Adipose tissue (tissue), 3 donors: ENCODE data around the gene CTNNA2. TPM values are rescaled to one million over a fixed set of nuclear protein-coding genes. Genes with fewer than 3 reads are reported as not detected.

Experiments used
- H3K27ac ChIP-seq: one replicate; pipeline ENCODE4 v1.5.1; 2013; ENCODE audit warnings: low read depth, low read length
- whole genome bisulfite sequencing, 3 donors: extraction: QIAGEN DNeasy Blood & Tissue Kit; methylation state at CpG; one replicate each; pipeline ENCODE4 v1.1.7; 2013; 5-methylcytosine and 5-hydroxymethylcytosine counted together
- polyA plus RNA-seq, 3 donors: library from polyadenylated mRNA; stranded (reverse); fragments of 200-250 nt; gene quantifications; one replicate each; pipeline ENCODE4 v1.2.3, GENCODE V29; 2013
- donor health status: healthy with polysubstance abuse.
- donor health status: Bipolar disorder and iron deficiency.
- donor health status: healthy.

The CTNNA2 gene
- polyA plus RNA-seq, 3 donors = 0.07 to 0.47 TPM; not detected in 1

- WGBS, 3 donors = 88 to 90% (median 90%) methylated on average over 5 of the region's 5 CpGs
- no peak overlapping the region for H3K27ac ChIP-seq
Measured at GRCh38 chr2:79669714-79670113, 156.9 kb downstream of the CTNNA2 start.

DNA sequence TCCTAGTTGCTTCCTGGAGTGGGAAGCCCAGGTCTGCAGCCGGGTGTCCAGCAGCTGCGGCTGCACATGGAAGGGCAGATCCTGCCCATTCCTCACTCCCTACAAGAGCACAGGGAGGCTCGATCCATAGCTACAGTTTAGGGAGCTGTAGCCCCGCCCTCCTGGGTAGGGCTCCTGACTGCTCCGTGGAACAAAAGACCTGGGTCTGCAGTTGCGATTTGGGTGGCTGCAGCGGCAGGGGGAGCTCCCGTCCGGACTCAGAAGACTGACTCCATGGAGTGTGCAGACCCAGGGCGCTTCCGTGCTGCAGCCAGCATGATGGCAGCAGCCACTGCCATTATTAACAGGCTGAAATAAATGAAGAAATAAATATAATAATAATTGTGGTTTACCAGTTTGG lies 157.3 kb downstream of the CTNNA2 start:
- WGBS, 3 donors = 73 to 84% (median 83%) methylated on average over 11 of the region's 11 CpGs
- H3K27ac ChIP-seq = no peak overlapping the region

DNA sequence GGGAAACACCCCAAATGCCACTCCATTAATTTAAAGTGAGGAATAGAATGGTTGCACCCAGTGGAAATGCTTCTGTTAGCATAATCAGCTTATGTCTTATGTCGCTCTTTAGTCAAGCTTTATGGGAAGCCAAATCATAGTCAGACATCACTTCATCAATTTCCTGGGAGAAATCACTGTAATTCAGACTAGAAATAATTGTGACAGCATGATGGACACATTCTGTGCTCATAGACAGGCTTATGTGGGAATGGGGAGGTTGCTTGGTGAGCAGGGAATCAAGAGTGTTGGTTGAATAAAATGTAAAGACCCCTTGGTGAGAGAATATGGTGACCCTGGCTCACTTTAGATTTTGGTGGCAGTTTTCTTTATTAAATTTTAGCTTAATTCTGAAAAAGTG lies 174.0 kb downstream of the CTNNA2 start:
- WGBS, 3 donors = 94 to 95% (median 95%) methylated on average over 1 of the region's 1 CpG
- H3K27ac ChIP-seq = no peak overlapping the region

DNA sequence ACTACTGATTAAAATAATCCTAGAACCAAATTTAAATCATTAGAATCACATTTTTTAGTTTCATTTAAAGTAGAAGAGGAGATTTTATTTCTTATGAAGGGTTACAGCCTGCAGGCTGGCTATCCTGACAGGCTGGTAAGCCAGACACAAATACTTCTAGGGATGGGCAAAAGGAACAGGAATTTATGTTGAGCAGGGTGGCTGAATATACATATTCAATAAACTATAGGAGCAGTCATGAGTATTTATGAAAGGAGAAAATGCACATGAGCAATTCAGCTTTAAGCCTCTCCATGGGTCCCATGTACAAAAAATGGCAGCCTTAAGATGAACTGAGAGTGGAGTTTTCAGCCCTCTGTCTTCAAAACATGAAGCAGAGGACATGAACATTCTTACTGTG lies 182.4 kb downstream of the CTNNA2 start:
- no peak overlapping the region for H3K27ac ChIP-seq

DNA sequence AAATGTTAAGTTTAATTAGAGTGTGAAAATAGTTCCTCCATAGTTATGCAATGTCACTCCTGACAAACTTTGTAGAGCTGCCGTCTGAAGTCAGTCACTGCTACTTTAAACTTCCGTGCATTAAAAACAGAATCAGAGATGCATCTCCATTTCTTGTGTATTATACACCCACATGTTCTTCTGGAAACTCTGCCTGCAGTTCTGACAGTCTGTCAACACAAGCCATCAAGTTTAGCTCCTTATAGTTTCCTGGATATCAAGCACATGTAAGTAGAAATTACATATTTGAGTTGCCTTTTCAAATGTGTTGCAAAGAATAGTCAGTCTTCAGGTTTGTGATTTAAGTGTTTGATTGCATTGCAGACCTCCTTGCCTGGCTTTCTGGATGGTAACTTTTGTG lies 184.3 kb downstream of the CTNNA2 start:
- H3K27ac ChIP-seq = no peak overlapping the region
- 78 to 84% (median 80%) methylated on average over 2 of the region's 2 CpGs for WGBS, 3 donors

- 63 to 71% (median 69%) methylated on average over 3 of the region's 3 CpGs for WGBS, 3 donors
- no peak overlapping the region for H3K27ac ChIP-seq
Measured at GRCh38 chr2:79700651-79701050, 187.8 kb downstream of the CTNNA2 start.

DNA sequence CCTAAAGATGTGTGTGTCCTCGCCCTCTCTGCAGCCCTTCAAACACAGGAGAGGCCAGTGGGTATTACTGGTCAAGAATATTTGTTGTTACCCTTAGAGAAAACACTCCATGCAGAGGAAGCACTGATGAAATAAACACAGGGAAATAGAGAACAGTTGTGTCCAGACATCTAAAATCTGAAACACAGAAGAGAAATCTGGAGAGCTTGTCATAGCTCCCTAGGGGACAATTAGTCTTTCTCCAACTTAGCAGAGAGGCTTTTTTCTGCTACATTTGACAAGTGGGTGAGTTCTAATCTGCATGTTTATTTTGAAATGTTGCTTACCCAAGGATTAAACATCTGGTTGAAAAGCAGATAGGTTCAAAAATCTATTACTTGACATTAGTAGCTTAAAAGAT lies 190.1 kb downstream of the CTNNA2 start:
- WGBS, 3 donors = 38 to 82% (median 52%) methylated on average over 1 of the region's 1 CpG
- no peak overlapping the region for H3K27ac ChIP-seq

DNA sequence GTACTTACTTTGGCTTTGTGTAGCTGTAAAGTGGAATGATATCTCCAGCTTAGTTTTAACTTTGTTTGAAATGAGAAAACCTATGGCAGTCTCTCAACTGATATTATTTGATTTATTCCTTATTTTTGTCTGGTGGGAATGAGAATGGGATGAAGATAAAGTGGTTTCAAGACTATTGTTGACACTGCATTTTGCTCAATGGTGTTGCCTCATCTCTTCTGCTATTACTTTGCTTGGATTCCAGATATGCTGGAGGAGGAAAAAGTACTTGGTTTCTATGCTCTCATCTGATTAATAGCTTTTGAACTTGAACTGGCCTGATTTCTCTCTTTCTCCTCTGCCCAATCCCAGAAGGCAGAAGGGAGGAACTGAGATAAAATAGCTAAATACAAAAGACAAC lies 198.2 kb downstream of the CTNNA2 start:
- H3K27ac ChIP-seq = no peak overlapping the region

- H3K27ac ChIP-seq = no peak overlapping the region
- WGBS, 3 donors = 52 to 65% (median 58%) methylated on average over 4 of the region's 4 CpGs
Measured at GRCh38 chr2:79713131-79713785, 200.4 kb downstream of the CTNNA2 start.

DNA sequence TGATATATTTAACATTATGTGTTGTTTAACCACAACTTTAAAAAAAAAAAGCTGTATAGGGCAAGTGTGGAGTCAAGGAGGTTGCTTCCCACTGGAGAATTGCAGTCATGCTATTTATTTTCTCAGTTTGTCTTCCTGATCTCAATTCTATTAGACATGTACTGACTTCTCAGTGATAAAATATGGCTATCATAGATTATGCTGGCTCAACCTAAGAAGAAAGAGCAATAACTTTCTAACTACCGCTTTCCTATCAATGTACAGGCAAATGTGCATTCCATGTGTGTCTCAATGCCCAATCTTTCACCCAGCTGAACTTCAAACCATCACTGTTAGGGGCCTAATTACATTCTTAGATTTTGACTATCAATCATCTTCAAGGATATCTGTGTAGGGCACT lies 201.4 kb downstream of the CTNNA2 start:
- WGBS, 3 donors = 86 to 90% (median 90%) methylated on average over 1 of the region's 1 CpG
- H3K27ac ChIP-seq = no peak overlapping the region

- 80 to 97% (median 82%) methylated on average over 1 of the region's 1 CpG for WGBS, 3 donors
Measured at GRCh38 chr2:79715338-79715737, 202.5 kb downstream of the CTNNA2 start.

DNA sequence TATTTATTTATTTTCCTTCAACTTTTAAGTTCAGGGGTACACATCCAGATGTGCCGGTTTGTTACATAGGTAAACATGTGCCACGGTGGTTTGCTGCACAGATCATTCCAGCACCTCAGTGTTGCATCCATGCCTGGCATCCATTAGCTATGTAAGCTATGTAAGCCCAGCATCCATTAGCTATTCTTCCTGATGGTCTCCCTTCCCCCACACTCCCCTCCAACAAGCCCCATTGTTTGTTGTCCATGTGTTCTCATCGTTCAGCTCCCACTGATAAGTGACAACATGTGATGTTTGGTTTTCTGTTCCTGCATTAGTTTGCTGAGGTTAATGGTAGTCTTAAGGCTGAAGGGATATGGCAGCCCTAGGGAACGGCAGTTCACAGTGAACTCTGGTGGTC lies 203.4 kb downstream of the CTNNA2 start:
- no peak overlapping the region for H3K27ac ChIP-seq
- 37 to 76% (median 72%) methylated on average over 4 of the region's 4 CpGs for WGBS, 3 donors

More at GRCh38 chr2:79715338-79715737, 202.5 kb downstream of the CTNNA2 start:
- H3K27ac ChIP-seq = no peak overlapping the region

- no peak overlapping the region for H3K27ac ChIP-seq
- WGBS, 3 donors = 69 to 74% (median 73%) methylated on average over 5 of the region's 5 CpGs
Measured at GRCh38 chr2:79717364-79718007, 204.6 kb downstream of the CTNNA2 start.

DNA sequence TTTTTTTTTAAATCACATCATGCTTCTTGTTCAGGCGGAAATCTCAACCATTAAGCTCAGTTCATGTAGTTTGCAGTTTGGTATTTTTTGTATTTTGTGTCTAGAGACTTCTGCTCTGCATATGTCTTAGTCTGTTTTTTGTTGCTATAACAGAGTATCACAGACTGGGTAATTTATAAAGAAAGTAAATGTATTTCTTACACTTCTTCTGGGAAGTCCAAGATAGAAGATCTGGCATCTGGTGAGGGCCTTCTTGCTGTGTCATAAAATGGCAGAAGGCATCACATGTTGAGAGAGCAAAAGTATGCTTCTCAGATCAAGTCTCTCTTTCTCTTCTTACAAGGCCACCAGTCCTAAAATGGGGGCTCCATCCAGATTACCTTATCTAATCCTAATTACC lies 208.2 kb downstream of the CTNNA2 start:
- 85 to 92% (median 90%) methylated on average over 1 of the region's 1 CpG for WGBS, 3 donors
- H3K27ac ChIP-seq = no peak overlapping the region

DNA sequence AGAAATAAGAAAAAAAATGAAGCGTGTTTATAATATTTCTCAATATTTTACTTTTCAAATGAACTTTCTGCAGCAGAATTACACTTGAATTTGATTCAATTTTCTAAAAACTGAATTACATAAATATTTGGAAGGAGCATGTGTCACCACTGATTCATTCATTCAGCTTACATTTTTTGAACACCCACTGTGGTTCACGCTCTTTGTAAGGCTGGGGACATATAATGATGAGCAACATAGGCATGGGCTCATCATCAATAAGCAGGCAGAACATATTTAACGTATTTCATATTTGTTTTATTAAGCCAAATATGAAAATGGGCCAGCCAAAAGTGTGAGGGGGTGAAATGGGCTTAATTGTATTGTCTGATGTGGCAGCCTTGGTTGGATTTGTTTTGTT lies 209.1 kb downstream of the CTNNA2 start:
- no peak overlapping the region for H3K27ac ChIP-seq
- WGBS, 3 donors = 55 to 71% (median 58%) methylated on average over 3 of the region's 3 CpGs

- 57 to 76% (median 57%) methylated on average over 2 of the region's 2 CpGs for WGBS, 3 donors
Measured at GRCh38 chr2:79723830-79724229, 211.0 kb downstream of the CTNNA2 start.

DNA sequence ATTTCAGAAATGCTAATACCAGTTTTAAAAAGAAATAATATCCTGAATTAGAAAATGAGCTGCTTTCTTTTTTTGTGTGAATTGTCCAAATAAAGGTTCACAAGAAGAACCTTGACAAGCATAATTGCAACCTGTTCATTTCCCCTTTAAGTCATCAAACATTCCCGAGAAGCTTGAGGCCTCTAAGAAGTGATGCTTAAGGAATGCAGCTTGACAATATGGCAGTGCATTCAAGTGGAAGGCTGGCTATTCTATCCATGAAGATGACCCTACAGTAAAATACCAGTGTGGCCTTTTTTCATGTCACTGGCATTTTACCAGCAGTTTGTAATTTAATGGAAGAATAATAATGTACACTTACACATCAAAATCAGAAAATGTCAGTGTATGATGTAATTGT lies 216.7 kb downstream of the CTNNA2 start:
- H3K27ac ChIP-seq = no peak overlapping the region
- 78 to 83% (median 80%) methylated on average over 1 of the region's 1 CpG for WGBS, 3 donors

More at GRCh38 chr2:79723830-79724229, 211.0 kb downstream of the CTNNA2 start:
- no peak overlapping the region for H3K27ac ChIP-seq

DNA sequence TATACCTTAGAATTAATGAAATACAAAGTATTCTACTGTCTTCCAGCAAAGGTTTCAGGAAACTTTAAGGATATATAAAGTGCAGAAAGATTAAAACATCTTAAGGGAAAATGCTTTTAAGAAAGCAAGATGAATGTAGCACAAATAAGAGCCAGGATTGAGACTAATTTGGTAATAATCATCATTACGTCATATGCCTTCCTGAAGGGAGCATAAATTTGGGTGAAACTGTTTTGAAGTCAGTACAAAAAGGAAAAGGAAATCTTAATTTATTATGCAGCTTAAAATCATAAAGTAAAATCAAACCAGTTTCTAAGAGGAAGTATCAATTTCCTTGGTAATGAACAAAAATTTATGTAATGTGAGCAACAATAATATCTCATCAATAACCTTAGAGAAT lies 221.7 kb downstream of the CTNNA2 start:
- WGBS, 3 donors = 36 to 79% (median 48%) methylated on average over 1 of the region's 1 CpG
- H3K27ac ChIP-seq = no peak overlapping the region

DNA sequence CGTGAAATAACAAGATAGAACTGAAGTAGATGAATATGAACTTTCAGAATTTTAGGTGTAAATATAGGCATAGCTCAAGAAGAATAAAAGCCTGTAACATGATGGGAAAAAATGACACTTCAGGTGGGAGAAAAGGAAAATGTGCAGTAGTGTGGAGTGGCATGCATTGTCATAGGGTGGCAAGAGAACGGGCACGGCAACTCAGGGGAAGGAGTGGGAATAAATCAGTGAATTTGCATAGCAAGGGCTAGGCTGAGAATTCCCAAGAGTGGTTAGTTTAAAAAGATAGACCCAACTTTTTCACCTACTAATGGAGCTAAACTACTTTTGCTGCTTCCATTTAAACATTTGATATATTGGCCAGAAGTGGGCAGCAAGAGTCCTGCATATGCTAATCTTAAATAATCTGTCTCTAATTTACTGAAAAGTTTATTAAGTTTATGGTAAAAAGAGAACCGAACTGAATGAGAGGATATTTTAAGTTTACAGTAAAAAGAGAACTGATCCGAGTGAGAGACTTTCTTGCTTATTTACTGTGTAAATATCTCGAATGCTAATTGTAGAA lies 228.1 kb downstream of the CTNNA2 start:
- no peak overlapping the region for H3K27ac ChIP-seq
- WGBS, 3 donors = 67 to 85% (median 84%) methylated on average over 6 of the region's 6 CpGs

- 75 to 89% (median 77%) methylated on average over 6 of the region's 6 CpGs for WGBS, 3 donors
Measured at GRCh38 chr2:79750321-79750720, 237.5 kb downstream of the CTNNA2 start.

More at GRCh38 chr2:79750321-79750720, 237.5 kb downstream of the CTNNA2 start:
- no peak overlapping the region for H3K27ac ChIP-seq
